ENCODE data around the gene ZNF750.
"Not testable (repeated sequence)": the region's sequence is repeated elsewhere in the genome, so short reads cannot be mapped to it uniquely, and the experiment has no call there.

Gene ZNF750

GRCh38 chr17:82790391-82790790, 49.4 kb downstream of the ZNF750 start:
- no peak for DNase-seq

- DNase-seq: no peak
Measured at GRCh38 chr17:82789806-82790205, 50.0 kb downstream of the ZNF750 start.

- DNase-seq: no peak
Measured at GRCh38 chr17:82789051-82789592, 50.7 kb downstream of the ZNF750 start.

- no peak for DNase-seq
Measured at GRCh38 chr17:82788206-82789001, 51.4 kb downstream of the ZNF750 start.

GRCh38 chr17:82787081-82787848, 52.6 kb downstream of the ZNF750 start:
- no peak for DNase-seq

GRCh38 chr17:82786427-82786826, 53.4 kb downstream of the ZNF750 start:
- DNase-seq: no peak

GRCh38 chr17:82785581-82785980, 54.2 kb downstream of the ZNF750 start:
- not testable (repeated sequence) for DNase-seq

- no peak for DNase-seq
Measured at GRCh38 chr17:82783498-82783897, 56.3 kb downstream of the ZNF750 start.

GRCh38 chr17:82782657-82783207, 57.1 kb downstream of the ZNF750 start:
- DNase-seq: no peak

GRCh38 chr17:82781894-82782274, 57.9 kb downstream of the ZNF750 start:
- DNase-seq: no peak

- DNase-seq: no peak
Measured at GRCh38 chr17:82780971-82781893, 58.6 kb downstream of the ZNF750 start.

GRCh38 chr17:82780195-82780594, 59.6 kb downstream of the ZNF750 start:
- no peak for DNase-seq

GRCh38 chr17:82779541-82779940, 60.3 kb downstream of the ZNF750 start:
- no peak for DNase-seq
